HL-60 (cell line): ENCODE data around the gene PCDHA11.
"Not testable (repeated sequence)": the region's sequence is repeated elsewhere in the genome, so short reads cannot be mapped to it uniquely, and the experiment has no call there.

Source experiments
- DNase-seq, 2 experiments: peaks; one replicate each; pipeline ENCODE4 v3.0.0-alpha.2; 2010 to 2020; ENCODE audit warnings: low read depth in 1 of 2, low spot score in 1 of 2
- H3K27ac ChIP-seq: fragments of 250-450 bp; sonication (Bioruptor Pico); replicated peaks from 2 replicates; pipeline ENCODE4 v1.5.1; 2020; ENCODE audit warnings: mild to moderate bottlenecking, moderate library complexity
- H3K27me3 ChIP-seq: fragments of 250-450 bp; sonication (Bioruptor Pico); 2 replicates; pipeline ENCODE4 v1.5.1; 2021; ENCODE audit warnings: mild to moderate bottlenecking, moderate library complexity; ENCODE audit not compliant: insufficient read depth, poor library complexity, severe bottlenecking
- H3K4me3 ChIP-seq: replicated peaks from 2 replicates; pipeline ENCODE4 v1.5.1; 2011; ENCODE audit warnings: mild to moderate bottlenecking, control low read depth, low read length; ENCODE audit not compliant: insufficient read depth
- CTCF ChIP-seq: IDR thresholded peaks from one replicate; pipeline ENCODE4 v1.5.1; 2011; ENCODE audit warnings: low read length, control low read depth, inconsistent platforms; ENCODE audit not compliant: insufficient read depth
- GABPA ChIP-seq: IDR thresholded peaks from 2 replicates; pipeline ENCODE4 v1.6.1; 2012; ENCODE audit warnings: low read depth
- POLR2AphosphoS5 ChIP-seq: IDR thresholded peaks from 2 replicates; pipeline ENCODE4 v1.6.1; 2012; ENCODE audit warnings: low read depth
- SPI1 ChIP-seq: IDR thresholded peaks from 2 replicates; pipeline ENCODE4 v1.6.1; 2012; ENCODE audit warnings: low read depth, mild to moderate bottlenecking, borderline replicate concordance
- TF ChIP-seq, protein P1 (sequence below): IDR thresholded peaks from 2 replicates; pipeline ENCODE4 v1.6.1; 2012; ENCODE audit warnings: low read depth; ENCODE audit not compliant: insufficient replicate concordance

The PCDHA11 gene

DNA sequence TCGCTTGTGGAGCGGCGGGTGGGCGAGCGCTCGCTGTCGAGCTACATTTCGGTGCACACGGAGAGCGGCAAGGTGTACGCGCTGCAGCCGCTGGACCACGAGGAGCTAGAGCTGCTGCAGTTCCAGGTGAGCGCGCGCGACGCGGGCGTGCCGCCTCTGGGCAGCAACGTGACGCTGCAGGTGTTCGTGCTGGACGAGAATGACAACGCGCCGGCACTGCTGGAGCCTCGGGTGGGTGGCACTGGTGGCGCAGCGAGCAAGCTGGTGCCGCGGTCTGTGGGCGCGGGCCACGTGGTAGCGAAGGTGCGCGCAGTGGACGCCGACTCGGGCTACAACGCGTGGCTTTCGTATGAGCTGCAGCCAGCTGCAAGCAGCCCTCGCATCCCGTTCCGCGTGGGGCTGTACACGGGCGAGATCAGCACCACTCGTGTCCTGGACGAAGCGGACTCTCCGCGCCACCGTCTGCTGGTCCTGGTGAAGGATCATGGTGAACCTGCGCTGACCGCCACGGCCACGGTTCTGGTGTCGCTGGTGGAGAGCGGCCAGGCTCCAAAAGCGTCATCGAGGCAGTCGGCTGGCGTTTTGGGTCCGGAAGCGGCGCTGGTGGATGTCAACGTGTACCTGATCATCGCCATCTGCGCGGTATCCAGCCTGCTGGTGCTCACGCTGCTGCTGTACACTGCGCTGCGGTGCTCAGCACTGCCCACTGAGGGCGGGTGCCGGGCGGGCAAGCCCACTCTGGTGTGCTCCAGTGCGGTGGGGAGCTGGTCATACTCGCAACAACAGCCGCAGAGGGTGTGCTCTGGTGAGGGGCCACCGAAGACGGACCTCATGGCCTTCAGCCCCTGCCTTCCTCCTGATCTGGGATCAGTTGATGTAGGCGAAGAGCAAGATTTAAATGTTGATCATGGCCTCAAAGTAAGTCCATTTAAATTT, 25.7 kb upstream of the PCDHA11 start:
- Histone ChIP-seq H3K4me3 (no peak overlapping the region), H3K27me3 (no peaks in the 10 kb centered on the region), H3K27ac (no peak overlapping the region)
- DNase-seq, result no peak
- no peak for TF ChIP-seq GABPA
- no peak for TF ChIP-seq CTCF
- TF ChIP-seq, protein P1, sequence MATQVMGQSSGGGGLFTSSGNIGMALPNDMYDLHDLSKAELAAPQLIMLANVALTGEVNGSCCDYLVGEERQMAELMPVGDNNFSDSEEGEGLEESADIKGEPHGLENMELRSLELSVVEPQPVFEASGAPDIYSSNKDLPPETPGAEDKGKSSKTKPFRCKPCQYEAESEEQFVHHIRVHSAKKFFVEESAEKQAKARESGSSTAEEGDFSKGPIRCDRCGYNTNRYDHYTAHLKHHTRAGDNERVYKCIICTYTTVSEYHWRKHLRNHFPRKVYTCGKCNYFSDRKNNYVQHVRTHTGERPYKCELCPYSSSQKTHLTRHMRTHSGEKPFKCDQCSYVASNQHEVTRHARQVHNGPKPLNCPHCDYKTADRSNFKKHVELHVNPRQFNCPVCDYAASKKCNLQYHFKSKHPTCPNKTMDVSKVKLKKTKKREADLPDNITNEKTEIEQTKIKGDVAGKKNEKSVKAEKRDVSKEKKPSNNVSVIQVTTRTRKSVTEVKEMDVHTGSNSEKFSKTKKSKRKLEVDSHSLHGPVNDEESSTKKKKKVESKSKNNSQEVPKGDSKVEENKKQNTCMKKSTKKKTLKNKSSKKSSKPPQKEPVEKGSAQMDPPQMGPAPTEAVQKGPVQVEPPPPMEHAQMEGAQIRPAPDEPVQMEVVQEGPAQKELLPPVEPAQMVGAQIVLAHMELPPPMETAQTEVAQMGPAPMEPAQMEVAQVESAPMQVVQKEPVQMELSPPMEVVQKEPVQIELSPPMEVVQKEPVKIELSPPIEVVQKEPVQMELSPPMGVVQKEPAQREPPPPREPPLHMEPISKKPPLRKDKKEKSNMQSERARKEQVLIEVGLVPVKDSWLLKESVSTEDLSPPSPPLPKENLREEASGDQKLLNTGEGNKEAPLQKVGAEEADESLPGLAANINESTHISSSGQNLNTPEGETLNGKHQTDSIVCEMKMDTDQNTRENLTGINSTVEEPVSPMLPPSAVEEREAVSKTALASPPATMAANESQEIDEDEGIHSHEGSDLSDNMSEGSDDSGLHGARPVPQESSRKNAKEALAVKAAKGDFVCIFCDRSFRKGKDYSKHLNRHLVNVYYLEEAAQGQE, result no peak
- TF ChIP-seq POLR2AphosphoS5, result no peak
- no peak for TF ChIP-seq SPI1

- H3K4me3 ChIP-seq, DNase-seq, H3K27me3 ChIP-seq, H3K27ac ChIP-seq: not testable (repeated sequence)
These were observed 20.3 kb upstream of the PCDHA11 start, which contains the start of gene PCDHA9 for GRCh38 chr5:140848139-140849102. PCDHA9 (plus strand) TSS chr5:140848382; CDS start chr5:140848496, 114 bp downstream.

- H3K27me3 ChIP-seq, H3K4me3 ChIP-seq, H3K27ac ChIP-seq, DNase-seq: not testable (repeated sequence)
These were observed 18.7 kb upstream of the PCDHA11 start for GRCh38 chr5:140849831-140850634.

- no peak within 1 kb of the TSS for H3K27ac ChIP-seq
These were observed 12.7 kb upstream of the PCDHA11 start, which contains the start of gene PCDHA10 for GRCh38 chr5:140855772-140856674. PCDHA10 (plus strand) TSS chr5:140855897; CDS start chr5:140856049, 152 bp downstream.

More at GRCh38 chr5:140855772-140856674, 12.7 kb upstream of the PCDHA11 start, which contains the start of gene PCDHA10:
- H3K4me3 ChIP-seq, result no peak within 1 kb of the TSS
- no peak for DNase-seq
- H3K27me3 ChIP-seq, result no peaks in the 10 kb centered on the region
- TF ChIP-seq SPI1 (no peak), GABPA (no peak), CTCF (no peak), POLR2AphosphoS5 (no peak)
- TF ChIP-seq, protein P1, result no peak
